HG03457 (cell line): Measurements from ENCODE around the gene KCNG1.
"Not testable (repeated sequence)": the region's sequence is repeated elsewhere in the genome, so short reads cannot be mapped to it uniquely, and the experiment has no call there.

Experiments
- ATAC-seq: cut with Tn5 transposase; IDR thresholded peaks from one replicate; pipeline ENCODE4 v1.9.1; 2021; ENCODE audit warnings: moderate number of reproducible peaks; ENCODE audit not compliant: unreplicated experiment

The KCNG1 gene

DNA sequence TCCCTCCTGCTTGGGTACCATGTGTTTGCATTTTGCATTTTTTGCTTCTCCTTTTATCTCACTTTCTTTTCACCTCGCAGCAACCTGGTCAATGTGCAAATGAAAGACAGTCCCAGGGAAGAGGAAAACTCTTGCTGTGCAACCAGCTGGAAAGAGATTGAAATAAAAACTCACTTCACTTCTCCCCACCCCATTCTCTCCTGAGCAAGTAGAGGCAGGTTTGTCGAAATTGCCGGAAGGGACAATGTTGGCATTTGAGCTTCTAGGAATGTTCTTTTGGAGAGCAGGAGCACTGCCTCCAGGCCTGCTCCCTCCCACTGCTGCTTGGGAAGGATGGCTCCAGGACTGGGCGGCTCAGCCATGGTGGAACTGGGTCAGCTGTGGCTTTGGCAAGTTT lies 30.6 kb downstream of the KCNG1 start:
- no peak for ATAC-seq

GRCh38 chr20:50991076-50991475 lies 31.8 kb downstream of the KCNG1 start:
- ATAC-seq: no peak

DNA sequence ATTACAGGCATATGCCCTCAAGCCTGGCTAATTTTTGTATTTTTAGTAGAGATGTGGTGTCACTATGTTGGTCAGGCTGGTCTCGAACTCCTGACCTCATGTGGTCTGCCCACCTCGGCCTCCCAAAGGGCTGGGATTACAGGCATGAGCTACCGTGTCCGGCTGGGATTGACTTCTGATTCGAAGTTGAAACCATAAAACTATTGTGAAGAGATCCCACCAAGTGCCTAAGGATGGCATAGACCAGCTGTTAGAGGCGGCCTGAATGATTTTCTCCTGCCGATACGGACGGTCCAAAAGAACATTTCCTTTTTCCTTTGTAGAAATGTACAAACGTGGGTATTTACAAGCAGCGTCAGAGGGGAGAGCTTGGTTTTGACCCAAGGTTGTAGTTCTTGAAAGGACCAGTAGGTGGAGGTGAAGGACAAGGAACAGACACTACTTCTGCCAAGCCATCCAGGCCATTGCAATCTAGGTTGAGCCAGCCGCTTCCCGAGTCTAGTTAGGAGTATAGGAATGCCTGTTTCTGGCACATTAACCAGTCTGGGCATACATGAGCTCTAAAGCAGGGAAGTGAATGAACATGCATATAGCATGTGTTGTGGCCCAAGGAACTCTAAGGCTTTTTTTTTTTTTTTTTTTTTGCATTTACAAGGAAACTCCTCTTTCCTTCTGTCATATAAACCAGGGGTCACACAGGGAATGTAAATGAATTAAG lies 35.3 kb downstream of the KCNG1 start:
- no peak for ATAC-seq

DNA sequence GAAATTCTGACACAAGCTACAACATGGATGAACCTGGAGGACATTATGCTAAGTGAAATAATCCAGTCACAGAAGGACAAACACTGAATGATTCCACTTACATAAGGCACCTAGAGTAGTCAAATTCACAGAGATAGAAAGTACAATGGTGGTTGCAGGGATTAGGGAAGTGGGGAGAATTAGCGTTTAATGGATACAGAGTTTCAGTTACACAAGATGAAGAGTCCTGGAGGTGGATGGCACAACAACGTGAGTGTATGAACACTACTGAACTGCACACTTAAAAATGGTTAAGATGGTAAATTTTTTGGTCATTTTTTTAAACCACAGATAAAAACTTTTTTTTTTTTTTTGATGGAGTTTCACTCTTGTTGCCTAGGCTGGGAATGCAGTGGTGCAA lies 39.6 kb downstream of the KCNG1 start:
- no peak for ATAC-seq

DNA sequence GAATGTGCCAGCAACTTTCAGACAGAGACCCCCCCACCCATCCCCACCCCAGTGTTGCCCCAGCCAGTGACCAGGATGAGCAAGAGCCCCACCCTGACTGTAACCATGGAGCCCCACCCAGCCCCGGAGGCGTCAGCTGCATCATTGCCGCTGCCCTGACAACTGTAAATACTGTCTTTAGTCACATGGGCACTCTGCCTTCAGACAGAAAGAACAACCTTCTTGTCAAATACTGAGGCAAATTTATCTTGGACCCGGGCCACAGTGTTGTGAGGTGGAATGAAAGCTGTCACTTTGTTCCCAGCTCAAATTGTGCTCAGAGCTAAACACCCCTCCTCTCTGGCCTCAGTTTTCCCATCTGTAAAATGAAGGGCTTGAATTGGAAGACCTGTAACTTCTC lies 40.5 kb downstream of the KCNG1 start:
- no peak for ATAC-seq

- no peak for ATAC-seq
Measured at GRCh38 chr20:50981714-50982048, 41.2 kb downstream of the KCNG1 start.

- no peak for ATAC-seq
Measured at GRCh38 chr20:50980851-50981713, 41.8 kb downstream of the KCNG1 start.

DNA sequence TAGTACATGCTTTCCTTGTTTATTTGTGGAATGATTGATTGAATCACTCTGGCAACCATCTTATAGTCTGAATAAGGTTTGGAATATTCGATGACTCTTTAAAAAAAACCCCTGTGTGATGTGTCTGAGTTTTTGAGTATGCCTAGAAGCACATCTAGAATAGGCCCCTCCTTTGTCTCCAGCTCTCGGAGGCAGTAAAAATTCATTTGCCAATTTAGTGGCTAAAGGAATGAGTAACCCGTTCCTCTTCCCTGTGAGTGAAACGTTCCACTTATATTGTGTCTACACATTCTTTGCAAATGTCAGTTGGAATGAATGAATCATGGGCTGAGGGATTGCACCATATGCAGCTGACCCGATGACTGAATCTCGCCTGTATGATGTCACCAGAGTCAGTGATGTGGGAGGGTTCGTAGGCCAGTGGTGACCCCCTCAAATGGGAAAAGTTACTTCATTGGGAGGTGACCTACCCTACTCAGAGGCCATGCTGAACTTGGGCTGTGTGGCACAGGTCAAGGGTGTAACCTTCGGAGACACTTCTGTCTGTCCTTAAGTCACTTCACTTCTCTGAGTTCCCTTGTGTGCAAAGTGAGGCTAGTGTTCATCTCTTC lies 42.7 kb downstream of the KCNG1 start:
- ATAC-seq: no peak

DNA sequence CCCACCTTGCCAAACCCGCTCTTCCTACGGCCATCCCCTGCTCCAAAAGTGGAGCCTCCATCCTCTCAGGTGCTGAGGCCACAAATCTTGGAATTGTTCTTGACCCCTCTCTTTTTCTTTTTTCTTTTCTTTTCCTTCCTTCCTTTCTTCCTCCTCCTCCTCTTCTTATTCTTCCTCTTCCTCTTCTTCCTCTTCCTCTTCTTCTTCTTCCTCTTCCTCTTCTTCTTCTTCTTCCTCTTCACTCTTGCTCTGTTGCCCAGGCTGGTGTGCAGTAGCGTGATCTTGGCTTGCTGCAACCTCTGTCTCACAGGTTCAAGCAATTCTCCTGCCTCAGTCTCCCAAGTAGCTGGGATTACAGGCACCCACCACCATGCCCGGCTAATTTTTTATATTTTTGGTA lies 44.4 kb downstream of the KCNG1 start:
- ATAC-seq: not testable (repeated sequence)

DNA sequence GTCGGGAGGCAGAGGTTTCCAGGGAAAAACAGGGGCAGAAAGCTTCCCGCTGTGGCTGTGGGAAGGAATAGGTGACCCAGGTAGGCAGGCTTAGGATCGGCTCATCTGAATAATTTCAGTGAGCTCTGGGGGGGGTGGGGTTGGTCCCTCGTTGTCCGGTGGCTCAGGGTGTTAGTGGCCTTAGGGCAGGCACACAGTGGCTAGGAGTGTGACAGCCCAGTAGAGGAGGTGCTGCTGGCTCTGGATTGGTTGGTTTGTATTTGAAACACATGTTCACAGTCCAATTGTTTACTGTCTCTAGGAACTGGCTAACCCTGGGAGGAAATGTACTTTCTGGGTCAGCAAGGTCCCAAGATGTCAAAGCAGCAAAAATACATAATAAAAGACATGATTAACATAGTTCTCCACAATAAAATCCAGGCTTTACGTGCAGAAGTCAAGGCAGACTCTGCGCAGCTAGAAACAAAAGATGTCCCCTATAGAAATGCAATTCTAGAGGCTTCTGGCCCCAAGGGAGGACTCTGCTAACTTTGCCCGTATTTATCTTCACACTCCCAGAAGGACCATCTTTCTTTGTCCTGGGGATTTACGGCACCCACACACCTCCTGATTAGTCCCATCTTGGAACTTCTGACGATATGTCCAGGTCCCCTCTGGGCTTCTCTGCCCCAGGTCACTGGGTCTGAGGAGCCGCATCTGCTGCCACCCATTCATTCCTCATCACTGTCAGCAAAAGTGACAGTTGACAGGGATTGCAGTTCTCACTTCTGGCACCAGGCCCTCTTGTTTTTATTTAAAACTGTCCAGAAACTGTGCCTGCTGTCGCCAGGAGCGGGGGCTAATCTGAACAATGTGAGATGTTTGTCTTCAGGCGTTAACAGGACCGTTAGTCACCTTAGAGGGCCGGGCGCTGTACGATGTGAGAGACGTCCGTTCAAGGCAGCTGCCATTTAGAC lies 45.6 kb downstream of the KCNG1 start:
- no peak for ATAC-seq

DNA sequence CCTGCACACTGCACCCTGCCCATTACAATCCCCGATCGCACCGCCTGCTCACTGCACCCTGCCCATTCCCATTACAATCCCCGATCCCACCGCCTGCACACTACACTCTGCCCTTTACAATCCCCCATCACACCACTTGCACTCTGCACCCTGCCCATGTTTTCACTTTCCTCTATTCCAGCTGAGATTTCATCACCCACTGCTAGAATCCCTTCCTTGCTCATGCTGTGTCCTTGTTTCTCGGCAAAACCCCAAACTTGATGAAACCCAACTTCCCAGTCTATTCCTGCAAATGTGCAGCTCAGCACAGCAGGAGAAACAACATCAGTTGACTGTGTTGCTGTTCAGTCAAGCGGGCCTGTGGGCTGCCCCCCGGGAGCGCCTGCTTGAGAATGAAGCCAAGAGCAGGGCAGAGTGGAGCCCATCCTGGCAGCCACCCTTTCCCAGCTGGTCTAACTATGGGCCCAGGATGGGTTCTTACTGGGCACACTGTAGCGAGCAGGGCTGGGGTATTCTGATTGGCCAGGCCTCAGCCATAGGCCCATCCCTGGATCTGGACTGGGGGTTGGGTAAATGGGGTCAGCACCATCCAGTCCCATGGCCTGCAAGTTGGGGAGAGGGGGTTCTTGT lies 47.1 kb downstream of the KCNG1 start:
- no peak for ATAC-seq

DNA sequence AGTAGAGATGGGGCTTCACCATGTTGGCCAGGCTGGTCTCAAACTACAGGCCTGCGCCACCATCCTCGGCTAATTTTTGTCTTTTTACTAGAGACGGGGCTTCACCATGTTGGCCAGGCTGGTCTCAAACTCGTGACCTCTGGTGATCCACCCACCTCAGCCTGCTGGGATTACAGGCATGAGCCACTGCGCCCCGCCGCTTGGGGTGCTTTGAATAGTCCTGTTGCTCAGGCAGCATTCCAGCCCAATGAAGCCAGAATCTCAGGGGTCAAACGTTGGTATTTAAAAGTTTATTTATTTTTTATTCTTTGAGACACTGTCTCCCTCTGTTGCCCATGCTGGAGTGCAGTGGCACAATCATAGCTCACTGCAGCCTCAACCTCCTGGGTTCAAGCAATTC lies 53.0 kb downstream of the KCNG1 start:
- no peak for ATAC-seq

DNA sequence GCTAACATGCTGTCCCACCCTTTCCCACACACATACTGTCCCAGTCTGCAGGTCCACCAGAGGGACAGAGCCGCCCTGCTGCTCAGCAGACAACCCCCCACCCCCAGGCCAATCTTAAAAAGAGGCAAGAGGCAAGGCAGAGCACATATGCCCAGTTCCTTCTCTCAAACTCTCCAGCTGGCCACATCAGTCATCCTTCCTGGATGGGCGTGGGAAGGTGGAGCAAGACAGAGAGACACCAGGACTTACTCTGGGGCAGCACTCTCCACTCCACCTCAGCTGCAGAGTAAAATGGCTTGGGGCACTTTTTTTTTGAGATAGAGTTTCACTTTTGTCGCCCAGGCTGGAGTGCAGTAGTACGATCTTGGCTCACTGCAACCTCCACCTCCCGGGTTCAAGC lies 53.5 kb downstream of the KCNG1 start:
- no peak for ATAC-seq

GRCh38 chr20:50968289-50968688 lies 54.6 kb downstream of the KCNG1 start:
- no peak for ATAC-seq

DNA sequence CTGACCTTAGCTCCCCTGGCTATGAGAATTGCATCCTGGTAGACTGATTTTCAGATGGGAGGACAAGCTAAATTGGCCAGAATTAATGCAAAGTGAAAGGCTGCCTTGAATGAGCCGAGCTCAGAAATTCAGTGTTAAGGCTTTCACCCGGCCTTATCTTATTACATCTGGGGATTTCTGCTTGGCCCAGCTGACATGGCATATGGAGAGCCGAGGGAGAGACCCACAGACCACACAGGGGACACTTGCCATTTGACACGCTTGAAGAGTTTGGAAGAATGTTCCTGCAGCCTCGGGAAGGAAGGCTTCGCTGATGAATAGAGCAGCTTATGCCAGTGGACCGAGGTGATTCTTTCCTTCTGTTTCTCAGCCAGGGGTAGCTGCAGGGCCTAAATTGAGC lies 55.3 kb downstream of the KCNG1 start:
- ATAC-seq: no peak

DNA sequence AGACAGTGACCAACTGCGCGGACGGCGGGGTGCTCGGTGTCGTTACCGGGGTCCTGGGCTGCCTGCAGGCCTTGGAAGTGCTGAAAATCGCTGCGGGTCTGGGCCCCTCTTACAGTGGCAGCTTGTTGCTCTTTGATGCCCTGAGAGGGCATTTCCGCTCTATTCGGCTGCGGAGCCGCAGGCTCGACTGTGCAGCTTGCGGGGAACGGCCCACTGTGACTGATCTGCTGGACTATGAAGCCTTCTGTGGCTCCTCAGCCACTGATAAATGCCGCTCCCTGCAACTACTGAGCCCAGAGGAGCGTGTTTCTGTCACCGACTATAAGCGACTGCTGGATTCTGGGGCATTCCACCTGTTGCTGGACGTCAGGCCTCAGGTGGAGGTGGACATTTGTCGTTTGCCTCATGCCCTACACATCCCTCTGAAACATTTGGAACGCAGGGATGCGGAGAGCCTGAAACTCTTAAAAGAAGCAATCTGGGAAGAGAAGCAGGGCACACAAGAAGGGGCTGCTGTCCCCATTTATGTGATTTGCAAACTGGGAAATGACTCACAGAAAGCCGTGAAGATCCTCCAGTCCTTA lies 63.3 kb downstream of the KCNG1 start:
- no peak for ATAC-seq

DNA sequence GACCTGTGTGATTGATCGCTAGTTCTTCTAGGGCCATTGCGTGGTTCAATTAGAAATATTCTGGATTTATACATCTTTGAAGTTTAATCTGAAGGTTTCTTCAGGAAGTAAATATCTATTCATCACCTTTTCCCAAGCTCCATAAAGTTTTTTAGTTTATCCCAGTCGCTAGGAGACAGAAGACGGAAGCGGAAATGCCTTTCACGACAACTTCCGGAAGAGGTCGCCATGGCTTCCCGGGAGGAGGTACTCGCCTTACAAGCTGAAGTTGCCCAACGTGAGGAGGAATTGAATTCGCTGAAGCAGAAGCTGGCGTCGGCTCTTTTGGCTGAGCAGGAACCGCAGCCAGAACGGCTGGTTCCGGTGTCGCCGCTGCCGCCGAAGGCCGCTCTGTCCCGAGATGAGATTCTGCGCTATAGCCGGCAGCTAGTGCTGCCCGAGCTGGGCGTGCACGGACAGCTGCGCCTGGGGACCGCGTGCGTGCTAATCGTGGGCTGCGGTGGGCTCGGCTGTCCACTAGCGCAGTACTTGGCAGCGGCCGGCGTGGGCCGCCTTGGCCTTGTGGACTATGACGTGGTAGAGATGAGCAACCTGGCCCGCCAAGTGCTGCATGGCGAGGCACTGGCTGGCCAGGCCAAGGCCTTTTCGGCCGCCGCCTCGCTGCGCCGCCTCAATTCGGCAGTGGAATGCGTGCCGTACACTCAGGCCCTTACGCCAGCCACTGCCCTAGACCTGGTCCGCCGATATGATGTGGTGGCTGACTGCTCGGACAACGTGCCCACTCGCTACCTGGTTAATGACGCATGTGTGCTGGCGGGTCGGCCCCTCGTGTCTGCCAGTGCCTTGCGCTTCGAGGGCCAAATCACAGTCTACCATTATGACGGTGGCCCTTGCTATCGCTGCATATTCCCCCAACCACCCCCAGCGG lies 64.0 kb downstream of the KCNG1 start, which contains the start of gene MOCS3:
Gene MOCS3 (plus strand): TSS at position 204 of the 928 bp plus-strand sequence. CDS start 25 bp downstream, at position 229.
- ATAC-seq: peak; percentile 61

- peak; percentile 68 for ATAC-seq
Measured at GRCh38 chr20:50957798-50958614, 64.9 kb downstream of the KCNG1 start, which contains the start of gene DPM1. DPM1 (minus strand) TSS chr20:50958532; CDS start chr20:50958523, 9 bp downstream.
